Measurements from ENCODE around the gene CLIC4.

The CLIC4 gene

DNA sequence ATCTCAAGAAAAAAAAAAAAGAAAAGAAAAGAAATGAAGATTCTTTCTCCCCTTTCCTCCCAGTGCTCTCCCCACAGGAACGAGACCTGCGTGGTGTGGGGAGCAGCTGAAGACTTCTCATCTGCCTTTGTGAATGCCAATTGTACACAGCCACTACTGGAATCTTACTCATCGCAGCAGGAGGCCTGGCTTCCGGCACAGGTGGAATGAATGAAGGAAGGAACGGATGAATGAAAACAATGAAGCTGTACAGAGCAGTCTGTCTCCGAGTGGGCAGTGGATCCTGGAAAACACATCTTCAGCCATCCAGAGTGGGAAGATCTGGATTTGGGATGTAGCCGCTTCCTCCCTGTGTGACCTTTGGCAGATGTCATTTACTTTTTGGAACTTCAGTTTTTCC, 119.9 kb downstream of the CLIC4 start:
- no peaks in the 10 kb centered on the region for H3K79me2 ChIP-seq (ENCODE audit: insufficient read depth, low read depth)
- H3K9ac ChIP-seq = no peak overlapping the region
- H3K4me1 ChIP-seq (ENCODE audit: low read depth, poor library complexity, severe bottlenecking) = no peaks in the 10 kb centered on the region
- H3K4me2 ChIP-seq = no peak overlapping the region
- no peaks in the 10 kb centered on the region for H4K20me1 ChIP-seq (ENCODE audit: insufficient read depth)
- H3K36me3 ChIP-seq (ENCODE audit: insufficient read depth) = no peaks in the 10 kb centered on the region
- H3K27me3 ChIP-seq (ENCODE audit: insufficient read depth, low read depth) = no peaks in the 10 kb centered on the region
- no peak overlapping the region for H3K27ac ChIP-seq
- no peak overlapping the region for H3K4me3 ChIP-seq (IDR thresholded peaks at IDR 0.05; ENCODE audit: insufficient read depth, low read depth, low read length)
- TF ChIP-seq CTCF (conservative IDR thresholded peaks at IDR 0.05; ENCODE audit: low read depth, low read length) = no peak
- no peak overlapping the region for H2AFZ ChIP-seq (ENCODE audit: low read depth)

DNA sequence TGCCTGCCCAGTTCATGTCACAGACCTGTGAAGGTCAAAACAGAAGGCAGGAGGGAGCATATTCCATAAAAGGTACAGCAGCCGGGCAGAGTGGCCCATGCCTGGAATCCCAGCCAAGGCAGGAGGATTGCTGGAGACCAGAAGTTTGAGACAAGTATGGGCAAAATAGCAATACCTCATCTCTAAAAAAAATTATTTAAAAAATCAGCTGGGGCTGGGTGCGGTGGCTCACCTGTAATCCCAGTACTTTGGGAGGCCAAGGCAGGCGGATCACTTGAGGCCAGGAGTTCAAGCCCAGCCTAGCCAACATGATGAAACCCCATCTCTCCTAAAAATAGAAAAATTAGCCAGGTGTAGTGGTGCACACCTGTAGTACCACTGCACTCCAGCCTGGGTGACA, 120.3 kb downstream of the CLIC4 start:
- Histone ChIP-seq H3K9ac (no peak overlapping the region), H3K36me3 (ENCODE audit: insufficient read depth) (no peaks in the 10 kb centered on the region), H3K4me3 (IDR thresholded peaks at IDR 0.05; ENCODE audit: insufficient read depth, low read depth, low read length) (no peak overlapping the region), H3K79me2 (ENCODE audit: insufficient read depth, low read depth) (no peaks in the 10 kb centered on the region), H3K4me2 (no peak overlapping the region), H3K4me1 (ENCODE audit: low read depth, poor library complexity, severe bottlenecking) (no peaks in the 10 kb centered on the region), H2AFZ (ENCODE audit: low read depth) (no peak overlapping the region), H3K27ac (no peak overlapping the region), H4K20me1 (ENCODE audit: insufficient read depth) (no peaks in the 10 kb centered on the region), H3K27me3 (ENCODE audit: insufficient read depth, low read depth) (no peaks in the 10 kb centered on the region)
- no peak for TF ChIP-seq CTCF (conservative IDR thresholded peaks at IDR 0.05; ENCODE audit: low read depth, low read length)

DNA sequence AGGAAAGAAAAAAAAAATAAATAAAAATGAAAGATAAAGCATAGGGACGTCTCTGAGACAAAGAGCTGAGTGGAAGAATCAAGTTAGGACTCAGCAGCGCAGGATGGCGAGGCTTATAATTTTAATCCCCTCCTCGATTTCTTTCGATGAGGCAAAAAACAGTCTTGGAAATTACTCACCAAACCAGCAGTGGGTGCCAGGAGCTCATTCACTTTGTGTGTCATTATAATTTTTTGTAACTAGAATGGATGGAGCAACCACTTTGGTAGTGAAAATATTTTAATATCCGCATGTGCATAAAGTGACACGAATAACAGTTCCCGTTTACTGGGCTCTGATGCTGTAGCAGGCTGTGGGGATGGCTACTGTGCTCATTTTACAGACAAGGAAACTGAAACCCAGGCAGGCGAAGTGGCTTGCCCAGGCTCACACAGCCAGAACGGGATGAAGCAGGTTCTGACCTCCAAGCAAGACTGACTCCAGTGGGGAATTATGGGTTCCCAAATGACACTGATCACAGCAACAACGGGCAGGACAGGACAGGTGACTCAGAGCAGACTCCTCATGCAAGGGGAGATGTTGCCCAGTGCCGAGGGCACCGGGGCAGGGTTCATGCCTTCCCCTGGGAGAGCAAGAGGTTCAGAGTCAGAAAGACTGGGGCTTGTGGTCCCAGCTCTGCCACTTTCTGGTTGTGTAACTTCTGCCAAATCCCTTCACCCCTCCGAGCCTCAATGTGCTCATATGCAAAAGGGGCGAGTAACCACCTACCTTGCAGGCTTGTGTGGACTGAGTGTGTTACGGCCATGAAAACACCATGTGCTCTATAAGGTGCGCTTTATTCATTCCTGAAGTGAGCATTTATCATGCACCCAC, 121.2 kb downstream of the CLIC4 start:
- Histone ChIP-seq H3K36me3 (ENCODE audit: insufficient read depth) (no peaks in the 10 kb centered on the region), H2AFZ (ENCODE audit: low read depth) (no peak overlapping the region), H3K79me2 (ENCODE audit: insufficient read depth, low read depth) (no peaks in the 10 kb centered on the region), H3K4me3 (IDR thresholded peaks at IDR 0.05; ENCODE audit: insufficient read depth, low read depth, low read length) (no peak overlapping the region), H3K27me3 (ENCODE audit: insufficient read depth, low read depth) (no peaks in the 10 kb centered on the region), H3K4me2 (no peak overlapping the region), H4K20me1 (ENCODE audit: insufficient read depth) (no peaks in the 10 kb centered on the region), H3K9ac (no peak overlapping the region), H3K27ac (no peak overlapping the region), H3K4me1 (ENCODE audit: low read depth, poor library complexity, severe bottlenecking) (no peaks in the 10 kb centered on the region)
- no peak for TF ChIP-seq CTCF (conservative IDR thresholded peaks at IDR 0.05; ENCODE audit: low read depth, low read length)

GRCh38 chr1:24867084-24867870, 122.0 kb downstream of the CLIC4 start:
- Histone ChIP-seq H3K9ac (no peak overlapping the region), H3K4me3 (IDR thresholded peaks at IDR 0.05; ENCODE audit: insufficient read depth, low read depth, low read length) (no peak overlapping the region), H3K36me3 (ENCODE audit: insufficient read depth) (no peaks in the 10 kb centered on the region), H3K27me3 (ENCODE audit: insufficient read depth, low read depth) (no peaks in the 10 kb centered on the region), H4K20me1 (ENCODE audit: insufficient read depth) (no peaks in the 10 kb centered on the region), H3K27ac (no peak overlapping the region), H3K4me1 (ENCODE audit: low read depth, poor library complexity, severe bottlenecking) (no peaks in the 10 kb centered on the region), H3K4me2 (no peak overlapping the region), H3K79me2 (ENCODE audit: insufficient read depth, low read depth) (no peaks in the 10 kb centered on the region), H2AFZ (ENCODE audit: low read depth) (no peak overlapping the region)
- no peak for TF ChIP-seq CTCF (conservative IDR thresholded peaks at IDR 0.05; ENCODE audit: low read depth, low read length)
